Embryonic facial prominence (tissue), 1 donor: ENCODE measurements around the gene AUNIP.
"Not testable (repeated sequence)": the region's sequence is repeated elsewhere in the genome, so short reads cannot be mapped to it uniquely, and the experiment has no call there.

Experiments
- DNase-seq: peaks from one replicate; pipeline ENCODE4 v3.0.0-alpha.2; 2016; ENCODE audit errors: extremely low spot score

AUNIP gene

DNA sequence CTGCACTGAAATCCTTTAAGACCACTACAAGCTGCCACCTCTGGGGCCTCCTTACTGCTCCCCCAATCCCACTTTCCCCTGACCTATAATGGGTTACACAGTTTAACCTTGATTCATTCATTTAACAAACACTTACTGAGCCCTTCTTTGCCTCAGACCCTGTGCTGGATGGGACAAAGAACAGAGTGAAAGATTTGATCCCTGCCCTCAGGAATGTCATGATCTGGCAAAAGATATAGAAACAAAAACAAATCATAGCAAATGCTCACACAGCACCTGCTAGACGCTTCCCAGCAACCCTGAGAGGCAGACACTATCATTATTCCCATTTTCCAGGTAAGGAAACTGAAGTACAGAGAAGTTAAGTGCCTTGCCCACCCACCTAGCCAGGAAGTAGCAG lies 7.0 kb upstream of the AUNIP start:
- DNase-seq: no peak

DNA sequence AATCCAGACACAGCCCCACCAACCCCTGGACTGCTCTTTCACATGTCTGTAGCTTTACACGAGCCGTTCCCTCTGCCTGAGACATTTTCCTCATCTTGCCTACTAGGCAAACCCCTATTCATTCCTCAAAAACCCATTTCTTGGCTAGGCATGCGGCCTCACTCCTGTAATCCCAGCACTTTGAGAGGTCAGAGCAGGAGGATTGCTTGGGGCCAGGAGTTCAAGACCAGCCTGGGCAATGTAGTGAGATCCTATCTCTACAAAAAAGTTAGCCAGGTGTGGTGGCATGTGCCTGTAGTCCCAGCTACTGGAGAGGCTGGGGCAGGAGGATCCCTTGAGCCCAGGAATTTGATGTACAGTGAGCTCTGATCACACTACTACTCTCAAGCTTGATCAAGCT lies 5.2 kb upstream of the AUNIP start:
- no peak for DNase-seq

DNA sequence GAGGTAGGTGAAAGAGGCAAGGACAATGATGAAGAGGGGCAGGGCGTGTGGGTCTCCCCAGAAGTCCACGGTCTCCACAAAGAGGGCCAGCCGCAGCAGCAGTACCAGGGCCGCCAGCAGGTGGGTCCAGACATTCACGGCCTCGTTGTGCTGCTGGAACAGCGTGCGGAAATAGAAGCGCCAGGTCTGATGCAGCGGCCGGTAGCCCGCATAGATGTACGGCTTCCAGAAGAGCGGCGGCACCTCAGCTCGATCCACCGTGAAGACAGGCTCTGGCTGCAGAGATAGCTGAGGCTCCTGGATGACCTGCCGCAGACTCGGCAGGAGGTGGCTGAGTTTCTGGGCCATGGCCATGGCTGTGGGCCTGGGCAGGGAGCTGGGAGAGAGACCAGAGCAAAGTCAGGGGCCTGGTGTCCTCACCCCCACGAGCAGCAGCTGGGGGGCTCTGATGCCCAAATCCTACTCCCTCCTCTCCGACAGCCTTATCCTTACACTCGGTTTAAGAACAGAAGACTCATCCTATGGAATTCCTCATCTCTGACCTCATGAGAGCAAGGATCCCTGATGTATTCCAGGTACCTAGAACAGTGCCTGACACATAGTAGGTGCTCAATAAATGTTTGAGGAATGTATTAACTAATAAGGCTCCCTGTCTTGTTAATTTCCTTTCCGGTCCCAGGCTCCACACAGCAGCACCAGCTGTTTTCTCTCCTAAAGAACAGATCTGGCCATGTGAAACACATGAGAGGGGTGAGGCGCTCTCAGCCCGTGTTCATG lies 4.4 kb upstream of the AUNIP start:
- no peak for DNase-seq

DNA sequence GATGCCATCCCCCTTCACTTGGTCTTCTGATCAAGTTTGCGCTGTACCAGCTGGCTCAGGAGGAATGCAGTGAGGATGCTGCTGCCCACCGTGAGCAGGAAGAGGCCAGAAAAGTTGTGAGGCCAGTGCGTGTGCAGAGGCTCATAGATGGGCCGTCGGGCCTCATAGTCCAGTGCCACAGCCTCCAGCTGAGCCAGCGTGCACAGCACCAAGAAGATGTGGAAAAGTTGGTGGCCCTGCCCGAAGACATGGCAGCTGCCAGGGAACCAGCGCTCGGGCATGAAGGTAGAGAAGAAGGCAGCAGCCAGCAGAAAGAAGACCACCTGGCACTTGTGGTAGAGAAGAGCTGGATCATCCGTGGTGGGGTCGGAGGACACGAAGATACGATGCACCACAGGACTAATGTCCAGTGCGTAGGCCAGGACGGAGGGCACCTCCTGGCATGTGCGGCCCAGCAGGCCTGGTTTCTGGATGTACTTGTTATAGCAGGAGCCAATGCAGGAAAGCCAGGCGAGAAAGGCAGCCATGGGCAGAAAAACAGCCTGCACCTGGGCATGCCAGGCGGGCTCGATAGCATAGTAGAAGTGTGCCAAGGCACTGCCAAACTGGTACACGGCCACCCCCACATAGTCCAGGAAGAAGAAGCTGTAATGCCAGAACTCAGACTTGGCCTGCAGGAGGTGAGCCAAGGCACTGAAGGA lies 3.7 kb upstream of the AUNIP start:
- no peak for DNase-seq

DNA sequence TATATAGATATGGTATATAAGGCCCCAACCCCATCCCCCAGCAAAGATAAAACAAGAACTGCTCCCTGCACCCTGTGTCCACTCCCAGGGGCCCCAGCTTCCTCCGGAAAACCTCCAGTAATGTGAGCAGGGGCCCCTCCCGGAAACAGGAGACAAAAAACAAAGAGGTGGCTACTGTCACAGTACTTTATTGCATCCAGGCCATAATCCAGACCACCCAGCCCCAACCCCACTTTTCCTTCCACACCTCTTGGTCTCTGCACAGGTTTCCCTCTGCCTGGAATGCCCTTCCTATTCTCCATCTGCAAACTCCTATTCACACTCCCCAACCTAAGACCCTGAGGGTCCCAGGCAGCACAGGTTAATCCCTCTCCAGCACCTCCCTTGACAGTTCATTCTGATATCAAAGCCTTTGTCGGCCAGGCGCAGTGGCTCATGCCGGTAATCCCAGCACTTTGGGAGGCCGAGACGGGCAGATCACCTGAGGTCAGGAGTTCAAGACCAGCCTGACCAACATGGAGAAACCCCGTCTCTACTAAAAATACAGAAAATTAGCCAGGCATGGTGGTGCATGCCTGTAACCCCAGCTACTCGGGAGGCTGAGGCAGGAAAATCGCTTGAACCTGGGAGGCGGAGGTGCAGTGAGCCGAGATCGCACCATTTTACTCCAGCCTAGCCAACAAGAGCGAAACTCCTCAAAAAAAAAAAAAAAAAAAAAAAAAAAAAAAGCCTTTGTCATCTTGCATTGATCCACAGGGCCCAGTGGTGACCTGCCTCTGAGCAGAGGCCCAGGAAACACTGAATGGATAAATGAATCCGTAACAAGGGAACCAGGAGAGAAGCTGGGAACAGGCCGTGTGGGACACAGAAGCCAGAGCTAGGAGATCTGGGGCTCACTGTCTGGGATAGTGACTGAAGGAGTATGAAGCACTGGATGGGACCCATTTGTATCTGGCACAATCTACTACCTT lies 2.3 kb upstream of the AUNIP start:
- no peak for DNase-seq

DNA sequence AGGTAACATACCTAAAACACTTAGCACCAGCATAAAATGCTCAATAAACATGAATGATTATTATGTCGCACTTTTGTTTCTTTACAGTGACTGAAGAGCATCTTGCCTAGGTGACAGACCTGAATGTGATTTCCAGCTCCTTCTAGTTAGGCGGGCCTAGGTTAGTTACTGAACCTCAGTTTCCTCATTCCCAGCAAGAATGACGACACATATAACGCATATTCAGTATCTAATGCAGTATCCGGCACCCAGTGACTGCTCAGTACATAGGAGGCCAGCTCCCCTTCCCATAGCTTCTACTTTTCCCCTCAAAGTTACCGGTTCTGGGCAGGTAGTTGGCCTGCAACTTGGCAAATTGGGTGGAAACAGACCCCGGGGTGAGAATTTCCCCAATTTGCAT lies 763 bp downstream of the AUNIP start:
- no peak for DNase-seq

DNA sequence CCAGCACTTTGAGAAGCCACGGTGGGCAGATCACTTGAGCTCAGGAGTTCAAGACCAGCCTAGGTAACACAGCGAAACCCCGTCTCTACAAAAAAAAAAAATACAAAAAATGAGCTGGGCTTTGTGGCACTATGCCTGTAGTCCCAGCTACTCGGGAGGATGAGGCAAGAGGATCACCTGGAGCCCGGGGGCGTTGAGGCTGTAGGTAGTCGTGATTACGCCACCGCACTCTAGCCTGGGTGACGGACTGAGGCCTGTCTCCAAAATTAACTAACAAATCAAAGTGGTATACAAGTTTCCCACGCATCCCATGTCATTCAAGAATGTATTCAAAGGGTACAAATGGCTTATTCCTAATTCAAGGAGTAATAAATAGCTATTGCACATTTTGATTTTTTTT lies 2.4 kb downstream of the AUNIP start:
- no peak for DNase-seq

DNA sequence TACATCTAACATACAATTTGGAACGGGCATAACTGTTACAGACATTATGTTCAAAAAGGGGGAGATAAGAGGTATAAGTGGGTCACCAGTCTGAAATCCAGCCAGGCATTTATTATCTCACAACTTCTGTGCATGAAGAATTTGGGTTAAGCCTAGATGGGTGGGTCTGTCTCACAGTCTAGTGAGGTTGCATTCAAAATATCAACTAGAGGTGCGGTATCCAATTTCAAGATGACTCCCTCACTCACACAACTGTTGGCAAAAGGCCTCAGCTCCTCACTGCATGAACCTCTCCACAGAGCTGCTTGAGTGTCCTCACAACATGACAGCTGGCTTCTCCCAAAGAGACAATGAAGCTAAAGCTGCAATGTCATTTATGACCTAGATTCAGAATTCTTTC lies 4.7 kb downstream of the AUNIP start:
- DNase-seq: no peak

DNA sequence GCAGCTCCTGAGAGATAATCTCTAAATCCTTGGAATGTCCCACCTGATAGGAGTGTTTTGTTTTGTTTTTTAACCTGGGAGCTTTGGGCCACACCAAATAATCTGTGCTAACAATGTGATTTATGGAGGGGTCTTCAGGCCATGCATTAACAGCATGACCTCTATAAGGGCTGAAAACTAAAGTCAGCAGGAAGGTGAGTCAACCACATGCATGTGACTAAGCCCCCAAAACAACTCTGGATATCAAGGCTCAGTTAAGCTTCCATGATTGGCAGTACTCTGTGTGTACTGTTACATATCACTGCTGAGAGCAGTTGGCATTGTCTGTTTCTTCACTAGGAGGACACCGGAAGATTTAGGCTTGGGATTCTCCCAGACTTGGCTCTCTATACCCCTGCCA lies 10.7 kb downstream of the AUNIP start:
- DNase-seq: no peak

DNA sequence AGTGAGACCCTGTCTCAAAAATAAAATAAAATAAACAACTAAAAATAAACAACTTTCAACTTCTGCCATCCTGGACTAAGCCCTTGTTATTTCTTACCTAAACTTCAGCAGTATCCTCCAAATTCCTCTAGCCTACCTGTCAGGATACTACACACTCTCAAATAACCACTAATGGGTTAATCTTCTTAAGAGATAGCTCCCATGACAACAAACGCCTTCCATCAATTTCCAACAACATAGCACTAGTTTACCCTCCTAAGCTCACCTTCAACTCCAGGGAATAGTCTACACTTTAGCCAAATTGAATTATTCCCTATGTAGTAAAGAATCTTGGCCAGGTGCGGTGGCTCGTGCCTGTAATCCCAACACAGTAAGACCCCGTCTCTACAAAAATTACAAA lies 11.3 kb downstream of the AUNIP start:
- no peak for DNase-seq

DNA sequence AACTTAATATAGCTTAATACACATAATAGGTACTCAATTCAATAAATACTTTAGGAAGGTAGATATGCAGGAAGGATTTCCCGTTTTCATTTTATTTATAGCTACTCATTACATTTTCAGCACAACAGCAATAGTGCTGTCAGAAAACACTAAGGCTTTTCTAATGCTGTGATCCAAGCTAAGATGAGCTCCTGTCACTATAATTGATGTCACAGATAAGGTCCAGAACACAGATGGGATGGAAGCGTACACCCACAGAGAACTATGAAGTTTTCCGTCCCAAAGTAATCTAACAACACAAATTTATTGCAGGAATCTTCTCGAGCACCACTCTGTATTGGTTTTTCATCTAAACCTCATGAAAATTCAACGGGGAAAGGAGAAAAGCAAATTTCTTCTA lies 13.6 kb downstream of the AUNIP start:
- DNase-seq: no peak

DNA sequence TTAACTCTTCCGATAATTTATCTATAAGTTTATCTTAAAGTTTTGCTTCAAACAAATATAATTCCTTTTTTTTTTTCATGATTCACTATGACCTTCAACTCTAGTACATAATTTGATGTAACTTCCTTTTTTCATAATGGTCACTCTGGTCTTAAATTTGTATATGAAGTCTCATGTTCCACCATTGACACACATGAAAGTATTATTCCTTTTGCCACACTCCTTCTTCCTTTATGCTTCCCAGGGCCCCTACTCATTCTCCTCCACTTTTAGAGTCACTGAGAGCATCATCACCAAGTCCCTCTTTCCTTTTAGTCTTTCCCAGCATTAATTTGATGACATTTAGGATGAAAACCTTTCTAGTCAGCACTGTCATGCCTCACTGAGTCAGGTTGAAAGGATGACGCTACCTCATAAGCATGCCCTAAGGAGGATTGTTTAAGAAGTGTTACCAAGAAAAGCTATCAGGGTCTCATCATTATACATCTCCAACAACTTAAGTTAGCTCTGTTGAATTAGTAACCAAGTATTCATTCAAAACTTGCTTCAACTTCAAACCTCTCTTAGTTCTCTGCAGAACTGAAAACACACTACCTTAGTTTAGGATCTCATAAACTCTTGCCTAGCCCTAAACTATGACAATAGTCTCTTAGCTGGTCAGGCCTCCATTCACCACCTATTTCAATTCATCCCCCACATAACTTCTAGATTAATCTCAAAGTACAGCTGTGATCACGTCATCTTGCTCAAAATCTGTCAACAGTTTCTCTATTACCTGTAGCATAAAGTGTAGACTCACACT lies 14.5 kb downstream of the AUNIP start:
- DNase-seq: no peak

DNA sequence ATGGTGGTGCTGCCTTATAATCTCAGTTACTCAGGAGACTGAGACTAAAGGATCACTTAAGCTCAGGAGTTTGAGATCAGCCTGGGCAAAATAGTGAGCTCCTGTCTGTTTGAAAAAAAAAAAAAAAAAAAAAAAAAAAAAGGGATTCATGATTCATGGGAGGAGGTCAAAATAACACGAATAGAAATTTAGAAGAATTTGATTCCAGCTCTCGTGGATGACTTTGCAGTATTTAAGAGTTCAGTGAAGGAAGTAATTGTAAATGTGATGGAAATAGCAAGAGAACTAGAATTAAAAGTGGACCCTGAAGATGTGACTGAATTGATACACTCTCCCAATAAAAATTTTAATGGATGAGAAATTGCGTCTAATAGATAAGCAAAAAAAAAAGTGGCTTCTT lies 15.8 kb downstream of the AUNIP start:
- DNase-seq: no peak

DNA sequence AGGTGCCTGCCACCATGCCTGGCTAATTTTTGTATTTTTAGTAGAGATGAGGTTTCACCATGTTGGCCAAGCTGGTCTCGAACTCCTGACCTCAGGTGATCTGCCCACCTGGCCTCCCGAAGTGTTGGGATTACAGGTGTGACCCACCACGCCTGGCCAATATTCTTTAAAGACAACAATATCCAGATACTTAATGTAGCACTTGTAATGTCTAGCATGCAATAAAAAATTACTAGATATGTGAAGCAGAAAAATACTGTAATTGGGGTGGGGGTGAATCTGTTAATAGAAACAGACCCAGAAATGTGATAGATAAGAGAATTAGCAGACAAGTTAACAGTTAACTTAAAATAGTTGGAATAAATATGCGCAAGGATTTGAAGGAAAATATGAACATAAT lies 19.4 kb downstream of the AUNIP start:
- not testable (repeated sequence) for DNase-seq

DNA sequence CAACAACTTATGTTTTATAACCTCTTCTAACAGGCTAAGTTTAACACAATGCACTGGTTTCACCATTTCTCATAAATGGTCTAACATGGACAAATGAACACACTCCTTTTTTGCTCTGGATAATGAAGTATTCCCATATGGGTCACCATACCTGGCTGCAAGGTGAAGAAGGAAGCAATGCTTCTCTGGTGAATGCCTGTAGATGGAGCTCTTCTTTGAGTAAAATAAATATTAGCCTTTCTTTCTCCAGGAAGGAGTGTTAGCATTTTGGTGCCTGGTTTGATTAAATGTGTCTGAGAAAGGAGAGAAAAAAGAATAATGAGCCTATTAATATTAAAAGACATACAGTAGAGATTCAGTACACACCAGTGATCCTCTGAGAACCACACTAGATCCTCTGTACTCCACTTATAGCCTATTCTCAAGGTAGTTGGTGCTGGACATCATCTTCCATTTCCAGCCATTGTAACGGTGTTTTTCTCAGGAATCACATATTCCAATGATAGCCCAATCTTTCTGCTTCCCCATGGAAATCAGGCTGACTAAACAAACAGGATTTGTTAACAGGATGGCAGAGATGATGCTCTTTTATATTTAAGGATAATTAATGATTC lies 21.9 kb downstream of the AUNIP start:
- DNase-seq: no peak

DNA sequence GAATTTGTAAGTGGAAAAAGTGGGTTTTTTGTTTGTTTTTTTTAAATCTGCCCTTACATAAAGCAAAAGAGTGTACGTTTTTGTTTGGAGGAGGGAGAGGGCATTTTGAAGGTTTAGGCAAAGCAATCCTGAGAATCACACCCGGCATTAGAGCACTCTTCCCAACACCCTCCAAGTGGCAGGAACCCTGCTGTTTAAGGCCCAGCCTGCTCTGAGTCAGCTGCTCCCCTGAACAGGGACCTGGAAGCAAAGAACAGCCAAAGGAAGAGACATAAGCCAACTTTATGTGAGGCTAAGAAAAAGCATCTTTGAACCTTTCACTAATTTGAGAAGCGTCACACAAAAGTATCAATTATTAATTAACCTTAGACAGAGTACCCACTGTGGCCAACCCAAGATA lies 22.6 kb downstream of the AUNIP start:
- no peak for DNase-seq

DNA sequence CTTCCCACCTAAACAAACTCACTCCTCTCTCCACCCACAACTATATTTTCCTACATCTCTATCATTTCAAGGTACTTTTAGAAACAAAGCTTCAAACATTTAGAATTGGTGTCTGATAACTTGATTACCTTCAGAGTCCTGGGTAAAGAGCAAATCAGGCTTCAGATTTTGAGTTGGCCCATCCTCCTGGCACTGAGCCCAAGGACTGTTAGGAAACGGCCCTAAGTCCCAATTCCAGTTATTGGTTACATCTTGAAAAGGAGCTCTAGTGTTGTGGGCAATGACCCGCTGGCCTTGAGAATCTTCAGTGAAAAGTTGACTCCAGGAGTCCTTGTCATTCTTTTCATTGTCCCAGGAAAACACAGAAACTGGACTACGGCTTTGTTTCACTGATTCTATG lies 24.4 kb downstream of the AUNIP start:
- no peak for DNase-seq

DNA sequence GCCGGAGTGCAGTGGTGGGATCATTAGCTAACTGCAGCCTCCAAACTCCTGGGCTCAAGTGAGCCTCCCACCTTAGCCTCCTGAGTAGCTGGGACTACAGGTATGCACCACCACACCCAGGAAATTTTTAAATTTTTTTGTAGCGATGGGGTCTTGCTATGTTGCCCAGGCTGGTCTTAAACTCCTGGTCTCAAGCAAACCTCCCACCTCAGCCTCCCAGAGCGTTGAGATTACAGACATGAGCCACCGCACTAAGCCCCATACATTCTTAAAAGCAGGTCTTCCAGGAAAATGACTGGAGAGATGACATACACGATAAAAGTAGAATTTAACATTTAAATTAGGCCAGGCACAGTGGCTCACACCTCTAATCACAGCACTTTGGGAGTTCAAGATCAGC lies 26.1 kb downstream of the AUNIP start:
- no peak for DNase-seq

DNA sequence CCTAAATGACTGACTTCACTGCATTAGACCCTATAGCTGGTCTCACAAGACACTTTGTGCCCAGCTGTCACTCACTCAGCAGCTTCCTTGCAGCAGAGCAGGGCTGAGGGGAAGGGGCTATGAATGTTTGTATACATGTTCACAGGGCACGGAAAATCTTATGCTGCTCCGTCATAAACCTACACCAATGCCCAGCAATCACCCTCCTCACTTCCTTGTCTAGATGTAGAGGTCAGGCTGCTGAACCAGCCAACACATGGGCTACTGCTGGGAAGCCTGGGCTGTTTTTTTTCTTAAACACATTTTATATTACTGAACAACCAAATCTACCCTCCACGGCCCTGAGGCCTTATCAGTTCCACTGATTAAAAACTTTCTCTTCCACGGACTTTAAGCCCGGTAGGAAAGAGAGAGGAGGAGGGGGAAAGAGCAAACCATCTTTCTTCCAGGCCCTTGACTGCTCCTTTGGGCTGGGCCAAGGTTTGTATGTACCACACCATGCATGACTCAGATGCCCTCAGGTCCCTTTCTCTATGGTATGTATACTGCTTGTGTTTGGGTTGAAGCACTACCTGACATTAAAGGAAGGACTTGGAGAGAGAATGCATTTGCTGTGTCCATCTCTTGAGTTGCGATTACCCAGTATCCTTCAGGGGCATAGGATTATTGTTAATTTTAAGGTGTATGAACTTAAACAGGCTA lies 26.8 kb downstream of the AUNIP start:
- DNase-seq: no peak

DNA sequence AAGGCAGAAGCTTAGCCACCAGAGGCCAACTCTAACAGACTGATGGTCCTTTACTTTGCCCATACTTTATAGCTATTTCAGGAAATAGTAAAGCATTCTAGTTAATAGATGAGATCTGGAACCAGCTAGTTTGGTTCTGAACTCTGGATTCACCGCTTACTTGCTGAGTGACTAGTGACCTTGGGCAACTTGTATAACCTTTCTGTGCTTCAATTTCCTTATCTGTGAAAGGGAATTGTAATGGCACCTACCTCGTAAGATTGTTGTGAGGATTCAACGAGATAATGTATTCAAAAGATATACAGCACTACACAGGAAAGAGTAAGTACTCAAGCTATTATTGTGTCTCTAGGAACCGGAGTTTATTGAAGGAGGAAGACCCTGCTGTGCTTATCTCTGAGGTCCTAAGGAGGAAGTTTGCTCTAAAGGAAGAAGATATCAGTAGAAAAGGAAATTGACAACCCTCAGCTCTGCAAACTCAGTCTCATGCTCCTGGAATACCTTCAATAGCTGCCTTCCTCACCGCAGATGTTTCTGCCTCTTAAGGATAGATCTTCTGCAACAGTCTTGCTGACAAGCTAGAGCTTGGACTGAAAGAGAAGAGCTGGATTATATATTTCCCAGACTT lies 27.6 kb downstream of the AUNIP start:
- DNase-seq: no peak
